Gastroesophageal sphincter (tissue), 4 donors: Measurements from ENCODE around the gene SHISA2. TPM values are rescaled to one million over a fixed set of nuclear protein-coding genes. Genes with fewer than 3 reads are reported as not detected.
A peak's percentile ranks its signal among the peaks of the same experiment; 100 is the strongest.

Source experiments
- ATAC-seq: fragments of 150-250 bp; one replicate; pipeline ENCODE4 v1.9.1; 2016; ENCODE audit warnings: mild to moderate bottlenecking, moderate library complexity
- H3K27ac ChIP-seq, 4 donors: fragments of 200-600 bp; sonication (generic) in 3 of 4; 1 replicate in 3 of 4; 2 replicates in 1 of 4; pipeline ENCODE4 v1.5.1; 2016 to 2019
- H3K27me3 ChIP-seq: fragments of 200-600 bp; sonication (generic); one replicate; pipeline ENCODE4 v1.5.1; 2019
- H3K36me3 ChIP-seq, 2 donors: fragments of 200-600 bp; sonication (generic); one replicate each; pipeline ENCODE4 v1.5.1; 2019; ENCODE audit warnings: control low read depth in 1 of 2
- H3K4me1 ChIP-seq, 3 donors: fragments of 200-600 bp; sonication (generic); 1 replicate in 2 of 3; 2 replicates in 1 of 3; pipeline ENCODE4 v1.5.1; 2016 to 2019; ENCODE audit warnings: control low read depth in 2 of 3
- H3K4me3 ChIP-seq, 2 donors: fragments of 200-600 bp; sonication (generic); one replicate each; pipeline ENCODE4 v1.5.1; 2019; ENCODE audit warnings: mild to moderate bottlenecking in 1 of 2, moderate library complexity in 1 of 2
- H3K9me3 ChIP-seq, 3 donors: fragments of 200-600 bp; sonication (generic); one replicate each; pipeline ENCODE4 v1.5.1; 2017 to 2019; ENCODE audit warnings: control low read depth in 2 of 3
- EP300 ChIP-seq: sonication (generic); formaldehyde crosslinking; IDR thresholded peaks from one replicate; pipeline ENCODE4 v1.6.1; 2017; ENCODE audit warnings: antibody characterized with exemption, mild to moderate bottlenecking
- POLR2A ChIP-seq, 2 donors: fragments of 450-650 bp; IDR thresholded peaks; one replicate each; pipeline ENCODE4 v1.6.1; 2017; ENCODE audit warnings: antibody characterized with exemption in 2 of 2, mild to moderate bottlenecking in 2 of 2, moderate library complexity in 1 of 2
- POLR2AphosphoS5 ChIP-seq: sonication (generic); formaldehyde crosslinking; IDR thresholded peaks from one replicate; pipeline ENCODE4 v1.6.1; 2017; ENCODE audit warnings: antibody characterized with exemption
- WGBS, 2 donors: methylation state at CpG; one replicate each; pipeline ENCODE4 v1.1.5; 2018; ENCODE audit warnings: low coverage in 1 of 2; 5-methylcytosine and 5-hydroxymethylcytosine counted together
- total RNA-seq, 4 donors: library from RNA; depleted of rRNA; stranded (reverse); fragments of >200 nt; gene quantifications; one replicate each; pipeline ENCODE4 v1.1.0, GENCODE V29; 2016
- TF ChIP-seq, protein P1 (sequence below), 4 experiments: fragments of 200-600 bp in 2 of 4; fragments of 450-650 bp in 2 of 4; sonication (generic) in 1 of 4; IDR thresholded peaks; one replicate each; pipeline ENCODE4 v1.5.1; 2017 to 2019; ENCODE audit warnings: antibody characterized with exemption in 4 of 4, mild to moderate bottlenecking in 2 of 4, moderate library complexity in 2 of 4

Gene SHISA2
- total RNA-seq, 4 donors from 2014 or later = 0.47 to 3.1 (median 0.71) TPM

DNA sequence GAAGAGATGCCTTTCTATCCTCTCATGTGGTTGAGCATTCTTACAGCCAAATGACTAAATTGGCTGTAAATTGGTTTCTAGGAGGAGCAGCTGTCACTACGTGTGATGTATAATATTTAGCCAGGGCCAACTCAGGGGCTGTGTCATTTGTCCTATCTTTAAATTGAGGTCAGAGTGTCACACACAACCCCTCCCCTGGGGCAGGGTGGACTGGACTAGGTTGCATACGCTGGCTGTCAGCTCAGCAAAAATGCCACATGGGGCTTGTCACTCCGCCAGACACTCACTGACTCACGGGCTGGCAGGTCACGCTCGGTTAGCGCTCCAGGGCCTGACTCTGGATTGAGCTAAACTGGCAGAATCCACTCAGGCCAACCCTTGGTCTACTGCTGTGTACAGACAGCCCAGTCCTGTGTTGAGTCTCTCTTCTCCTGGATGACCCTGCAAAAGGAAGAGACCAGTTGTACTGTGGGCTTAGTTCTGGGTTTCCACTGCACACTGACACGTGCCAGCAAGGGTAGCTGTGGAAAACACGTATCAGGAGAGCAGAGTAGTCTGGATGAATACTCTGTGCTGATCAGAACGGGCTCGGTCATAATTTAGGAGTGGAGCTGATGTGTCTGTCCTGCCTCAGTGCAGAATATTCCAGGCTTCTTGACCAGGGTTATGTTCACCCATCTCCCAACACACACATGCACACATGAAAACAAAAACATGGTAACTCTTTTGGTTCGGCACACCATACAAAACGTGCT, 29.1 kb downstream of the SHISA2 start:
- ATAC-seq = peak; percentile 57

DNA sequence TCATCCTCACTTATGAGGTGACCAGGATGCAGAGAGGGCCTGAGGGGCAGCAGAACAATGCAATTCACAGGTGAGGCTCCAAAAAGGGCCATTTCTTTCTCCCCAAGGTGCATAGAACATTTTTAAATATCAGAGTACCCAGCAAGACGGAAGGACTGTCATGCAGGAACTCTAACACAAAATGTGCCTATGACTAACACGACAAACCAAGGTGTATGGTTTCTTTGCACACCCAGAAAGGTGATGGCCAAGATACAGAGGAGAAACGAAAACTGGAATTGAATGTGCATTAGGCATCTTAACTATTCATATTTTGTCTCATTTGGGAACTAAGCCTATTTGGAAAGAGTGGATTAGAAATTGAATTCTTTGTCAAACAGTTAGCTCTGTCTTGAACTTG, 29.9 kb downstream of the SHISA2 start:
- no peaks in the 10 kb centered on the region for H3K9me3 ChIP-seq
- H3K36me3 ChIP-seq = no peaks in the 10 kb centered on the region
- TF ChIP-seq EP300 (no peak), POLR2A (IDR thresholded peaks at IDR 0.05) (no peak), POLR2AphosphoS5 (no peak)
- TF ChIP-seq, protein P1, sequence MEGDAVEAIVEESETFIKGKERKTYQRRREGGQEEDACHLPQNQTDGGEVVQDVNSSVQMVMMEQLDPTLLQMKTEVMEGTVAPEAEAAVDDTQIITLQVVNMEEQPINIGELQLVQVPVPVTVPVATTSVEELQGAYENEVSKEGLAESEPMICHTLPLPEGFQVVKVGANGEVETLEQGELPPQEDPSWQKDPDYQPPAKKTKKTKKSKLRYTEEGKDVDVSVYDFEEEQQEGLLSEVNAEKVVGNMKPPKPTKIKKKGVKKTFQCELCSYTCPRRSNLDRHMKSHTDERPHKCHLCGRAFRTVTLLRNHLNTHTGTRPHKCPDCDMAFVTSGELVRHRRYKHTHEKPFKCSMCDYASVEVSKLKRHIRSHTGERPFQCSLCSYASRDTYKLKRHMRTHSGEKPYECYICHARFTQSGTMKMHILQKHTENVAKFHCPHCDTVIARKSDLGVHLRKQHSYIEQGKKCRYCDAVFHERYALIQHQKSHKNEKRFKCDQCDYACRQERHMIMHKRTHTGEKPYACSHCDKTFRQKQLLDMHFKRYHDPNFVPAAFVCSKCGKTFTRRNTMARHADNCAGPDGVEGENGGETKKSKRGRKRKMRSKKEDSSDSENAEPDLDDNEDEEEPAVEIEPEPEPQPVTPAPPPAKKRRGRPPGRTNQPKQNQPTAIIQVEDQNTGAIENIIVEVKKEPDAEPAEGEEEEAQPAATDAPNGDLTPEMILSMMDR (IDR thresholded peaks at IDR 0.05) = no peak
- no peak overlapping the region for H3K4me3 ChIP-seq
- 87 to 91% methylated on average over 3 of the region's 3 CpGs for WGBS, 2 donors
- peaks cover 6% of the 10 kb centered on the region for H3K27me3 ChIP-seq
- ATAC-seq = no peak
- no peak overlapping the region for H3K27ac ChIP-seq
- no peaks in the 10 kb centered on the region for H3K4me1 ChIP-seq

More for the DNA sequence above, 29.1 kb downstream of the SHISA2 start:
- H3K27me3 ChIP-seq = peaks cover 6% of the 10 kb centered on the region
- H3K9me3 ChIP-seq = no peaks in the 10 kb centered on the region
- no peaks in the 10 kb centered on the region for H3K36me3 ChIP-seq
- WGBS, 2 donors = 59 to 74% methylated on average over 9 to 10 of the region's 13 CpGs
- TF ChIP-seq POLR2A (IDR thresholded peaks at IDR 0.05) (no peak), POLR2AphosphoS5 (no peak), EP300 (no peak)
- TF ChIP-seq, protein P1 (IDR thresholded peaks at IDR 0.05) = no peak
- H3K4me3 ChIP-seq = no peak overlapping the region
- H3K27ac ChIP-seq = no peak overlapping the region
- H3K4me1 ChIP-seq = no peaks in the 10 kb centered on the region

DNA sequence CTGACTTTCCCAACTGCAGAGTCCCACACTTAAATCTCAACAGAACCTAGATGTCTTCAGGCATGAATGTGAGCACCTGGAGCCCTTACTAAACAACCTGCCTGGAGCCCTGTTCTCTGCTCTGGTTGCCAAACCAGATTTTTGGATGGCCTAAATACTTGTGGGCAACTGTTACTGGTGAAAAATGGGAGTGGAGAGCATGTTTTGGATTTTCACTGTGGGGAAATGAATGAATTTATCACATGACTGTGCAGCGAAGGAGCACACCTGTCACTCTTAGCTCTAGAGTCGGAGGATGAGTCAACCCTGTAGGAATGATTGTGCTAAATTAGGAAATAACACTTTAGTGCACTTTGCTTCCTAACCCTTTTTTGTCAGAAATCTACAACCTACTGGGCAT, 30.3 kb downstream of the SHISA2 start:
- WGBS, 2 donors = 75 to 93% methylated on average over 2 of the region's 2 CpGs
- Histone ChIP-seq H3K36me3 (no peaks in the 10 kb centered on the region), H3K4me3 (no peak overlapping the region), H3K4me1 (no peaks in the 10 kb centered on the region), H3K9me3 (no peaks in the 10 kb centered on the region), H3K27me3 (peaks cover 6% of the 10 kb centered on the region), H3K27ac (no peak overlapping the region)
- no peak for TF ChIP-seq POLR2AphosphoS5
- TF ChIP-seq EP300 = no peak
- TF ChIP-seq, protein P1 (IDR thresholded peaks at IDR 0.05) = no peak
- TF ChIP-seq POLR2A (IDR thresholded peaks at IDR 0.05) = no peak
- ATAC-seq = no peak

DNA sequence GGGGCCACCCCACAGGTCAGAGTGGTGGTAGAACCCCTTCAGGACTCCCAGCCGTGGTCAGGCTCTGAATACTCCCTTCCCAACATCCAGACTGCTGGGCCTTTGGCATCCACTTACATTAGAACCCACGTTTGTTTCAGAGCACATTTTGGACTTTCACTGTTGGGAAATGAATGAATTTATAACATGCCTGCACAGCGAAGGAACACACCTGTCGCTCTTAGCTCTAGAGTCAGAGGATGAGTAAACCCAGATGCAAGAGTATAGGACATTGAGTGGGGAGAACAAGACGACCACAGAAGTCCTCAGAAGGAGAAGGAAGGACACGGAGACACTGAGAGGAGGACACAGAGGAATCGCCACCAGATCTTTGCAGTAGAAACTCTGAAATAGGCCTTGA, 30.9 kb downstream of the SHISA2 start:
- Histone ChIP-seq H3K4me3 (no peak overlapping the region), H3K9me3 (no peaks in the 10 kb centered on the region), H3K27ac (no peak overlapping the region), H3K27me3 (peaks cover 6% of the 10 kb centered on the region), H3K4me1 (no peaks in the 10 kb centered on the region), H3K36me3 (no peaks in the 10 kb centered on the region)
- TF ChIP-seq EP300 (no peak), POLR2A (IDR thresholded peaks at IDR 0.05) (no peak), POLR2AphosphoS5 (no peak)
- TF ChIP-seq, protein P1 (IDR thresholded peaks at IDR 0.05) = no peak
- no peak for ATAC-seq
- 75 to 81% methylated on average over 6 of the region's 7 CpGs for whole genome bisulfite sequencing, 2 donors
